ENCODE data around the gene TRIM16.
"Not testable (repeated sequence)": the region's sequence is repeated elsewhere in the genome, so short reads cannot be mapped to it uniquely, and the experiment has no call there.

- not testable (repeated sequence) for TF ChIP-seq SATB2 (CRISPR knock-in tag; IDR thresholded peaks at IDR 0.05); ZNF274 (CRISPR knock-in tag; IDR thresholded peaks at IDR 0.05); CREM (IDR thresholded peaks at IDR 0.05); CREM (CRISPR knock-in tag; IDR thresholded peaks at IDR 0.05)
These were observed 42.1 kb downstream of the TRIM16 start for GRCh38 chr17:15642014-15642413.
